HG02571 (cell line): Measurements from ENCODE around the gene ZNF574.
"Not testable (repeated sequence)": the region's sequence is repeated elsewhere in the genome, so short reads cannot be mapped to it uniquely, and the experiment has no call there.

Experiments used
- ATAC-seq: cut with Tn5 transposase; IDR thresholded peaks from one replicate; pipeline ENCODE4 v1.9.1; 2021; ENCODE audit warnings: mild to moderate bottlenecking, moderate library complexity; ENCODE audit not compliant: unreplicated experiment

Gene ZNF574

GRCh38 chr19:42096255-42096837 is 20.4 kb downstream of the ZNF574 start:
- no peak for ATAC-seq

GRCh38 chr19:42097461-42097860 is 21.5 kb downstream of the ZNF574 start:
- ATAC-seq, result no peak

GRCh38 chr19:42098781-42099180 is 22.8 kb downstream of the ZNF574 start:
- no peak for ATAC-seq

DNA sequence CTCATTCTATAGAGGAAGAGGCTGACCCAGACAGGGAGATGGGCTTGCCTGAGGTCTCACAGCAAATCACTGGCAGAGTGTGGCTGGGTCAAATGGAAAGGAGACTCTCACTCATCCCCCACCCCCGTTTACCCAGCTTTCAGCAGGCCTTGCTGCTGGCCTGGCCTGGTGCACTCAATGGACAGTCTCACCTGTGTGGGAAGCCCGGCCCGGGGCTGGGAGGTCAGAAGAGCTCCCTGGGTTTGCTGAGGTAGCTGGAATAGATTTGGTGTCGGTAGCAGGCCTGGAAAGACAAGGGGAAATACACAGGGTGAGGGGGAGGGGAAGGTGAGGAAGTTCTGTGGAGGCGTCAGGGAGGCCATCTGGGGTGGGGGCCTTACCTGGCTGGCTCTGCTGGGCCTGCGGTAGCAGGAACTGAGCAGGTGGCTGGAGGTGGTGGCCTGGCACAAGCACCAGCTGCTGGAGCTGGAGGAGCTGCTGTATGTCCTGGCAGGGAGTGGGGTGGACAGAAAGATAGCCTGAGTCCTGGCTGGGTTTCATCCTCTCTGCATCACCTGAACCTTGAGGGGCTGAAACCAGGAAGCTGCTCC is 23.5 kb downstream of the ZNF574 start:
- ATAC-seq, result no peak

DNA sequence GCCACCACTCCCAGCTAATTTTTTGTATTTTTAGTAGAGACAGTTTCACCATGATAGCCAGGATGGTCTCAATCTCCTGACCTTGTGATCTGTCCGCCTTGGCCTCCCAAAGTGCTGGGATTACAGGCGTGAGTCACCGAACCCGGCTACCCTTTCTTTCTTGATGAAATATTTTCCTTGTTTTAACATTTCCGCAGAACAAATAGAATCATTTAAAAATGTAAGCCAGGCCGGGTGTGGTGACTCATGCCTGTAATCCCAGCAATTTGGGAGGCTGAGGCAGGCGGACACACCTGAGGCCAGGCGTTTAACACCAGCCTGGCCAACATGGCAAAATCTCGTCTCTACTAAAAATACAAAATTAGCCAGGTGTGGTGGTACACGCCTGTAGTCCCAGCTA is 24.3 kb downstream of the ZNF574 start:
- not testable (repeated sequence) for ATAC-seq

- ATAC-seq, result no peak
Measured at GRCh38 chr19:42102877-42103276, 26.9 kb downstream of the ZNF574 start.

- no peak for ATAC-seq
Measured at GRCh38 chr19:42105368-42105767, 29.4 kb downstream of the ZNF574 start.

DNA sequence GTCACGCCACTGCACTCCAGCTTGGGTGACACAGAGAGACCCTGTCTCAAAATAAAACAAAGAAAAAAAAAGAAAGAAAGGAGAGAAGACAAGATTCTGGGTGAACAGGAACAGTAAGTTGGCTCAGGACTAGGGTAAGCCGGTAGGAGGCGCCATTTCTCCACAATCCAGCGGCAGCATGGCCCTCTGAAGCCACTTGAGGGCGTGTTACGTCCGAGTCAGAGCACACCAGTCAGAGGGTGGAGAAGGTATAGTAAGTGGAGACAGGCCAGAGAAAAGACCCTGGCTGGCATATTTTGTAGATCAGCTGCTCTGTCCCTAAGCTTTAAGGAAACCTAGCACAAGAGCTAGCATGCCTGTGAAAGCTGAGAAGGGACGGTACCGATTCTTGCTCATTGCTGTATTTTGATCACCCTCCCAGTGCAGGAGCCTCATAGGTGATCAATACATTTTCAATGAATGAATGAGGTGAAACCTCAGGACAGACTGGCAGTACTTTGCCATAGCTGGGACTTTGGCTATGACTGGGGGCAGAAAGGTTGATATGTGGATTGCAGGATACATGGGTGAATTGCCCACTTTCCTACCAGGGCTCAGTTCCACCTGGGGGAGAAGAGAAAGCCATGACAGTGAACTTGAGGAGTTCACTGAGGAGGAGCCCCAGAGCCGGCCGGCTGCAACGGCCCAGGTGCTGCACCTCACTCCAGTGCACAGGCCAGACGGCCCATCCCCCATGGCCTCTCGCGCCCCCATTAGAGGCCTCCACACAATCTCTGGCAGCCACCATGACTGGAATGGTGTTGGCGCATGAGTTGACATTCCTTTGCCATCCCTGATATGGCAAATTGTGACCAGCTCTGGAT is 32.8 kb downstream of the ZNF574 start:
- peak; percentile 52 for ATAC-seq

DNA sequence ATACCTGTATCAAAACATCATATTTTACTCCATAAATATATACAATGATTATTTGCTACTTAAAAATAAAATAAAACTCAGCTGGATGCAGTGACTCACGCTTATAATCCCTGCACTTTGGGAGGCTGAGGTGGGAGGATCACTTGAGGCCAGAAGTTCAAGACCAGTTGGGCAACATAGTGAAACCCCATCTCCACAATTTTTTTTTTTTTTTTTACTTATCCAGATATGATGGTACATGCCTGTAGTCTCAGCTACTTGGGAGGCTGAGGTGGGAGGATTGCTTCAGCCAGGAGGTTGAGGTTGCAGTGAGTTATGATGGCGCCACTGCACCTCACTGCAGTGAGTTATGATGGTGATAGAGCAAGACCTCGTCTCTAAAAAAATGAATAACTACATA is 33.9 kb downstream of the ZNF574 start:
- ATAC-seq, result no peak

GRCh38 chr19:42110658-42111057 is 34.7 kb downstream of the ZNF574 start:
- no peak for ATAC-seq

- ATAC-seq, result no peak
Measured at GRCh38 chr19:42111384-42111783, 35.4 kb downstream of the ZNF574 start.

DNA sequence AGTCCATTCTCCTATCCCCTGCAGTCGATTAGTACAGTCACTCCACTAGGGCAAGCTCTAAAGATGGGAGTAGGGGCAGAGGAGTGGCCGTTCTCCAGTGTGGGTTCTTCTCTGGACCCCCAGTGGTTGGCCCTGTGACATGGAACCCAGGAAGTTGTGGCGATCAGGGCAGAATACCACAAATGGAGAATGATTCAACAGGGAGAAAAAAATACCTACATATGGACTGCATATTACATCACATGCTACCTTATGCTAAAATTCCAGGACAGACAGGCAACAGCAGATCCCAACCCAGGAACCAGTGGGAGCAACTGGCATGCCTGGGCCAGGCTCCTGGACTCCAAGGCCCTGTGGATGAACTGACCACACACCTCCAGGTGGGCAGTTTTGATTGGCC is 35.8 kb downstream of the ZNF574 start:
- ATAC-seq, result no peak

DNA sequence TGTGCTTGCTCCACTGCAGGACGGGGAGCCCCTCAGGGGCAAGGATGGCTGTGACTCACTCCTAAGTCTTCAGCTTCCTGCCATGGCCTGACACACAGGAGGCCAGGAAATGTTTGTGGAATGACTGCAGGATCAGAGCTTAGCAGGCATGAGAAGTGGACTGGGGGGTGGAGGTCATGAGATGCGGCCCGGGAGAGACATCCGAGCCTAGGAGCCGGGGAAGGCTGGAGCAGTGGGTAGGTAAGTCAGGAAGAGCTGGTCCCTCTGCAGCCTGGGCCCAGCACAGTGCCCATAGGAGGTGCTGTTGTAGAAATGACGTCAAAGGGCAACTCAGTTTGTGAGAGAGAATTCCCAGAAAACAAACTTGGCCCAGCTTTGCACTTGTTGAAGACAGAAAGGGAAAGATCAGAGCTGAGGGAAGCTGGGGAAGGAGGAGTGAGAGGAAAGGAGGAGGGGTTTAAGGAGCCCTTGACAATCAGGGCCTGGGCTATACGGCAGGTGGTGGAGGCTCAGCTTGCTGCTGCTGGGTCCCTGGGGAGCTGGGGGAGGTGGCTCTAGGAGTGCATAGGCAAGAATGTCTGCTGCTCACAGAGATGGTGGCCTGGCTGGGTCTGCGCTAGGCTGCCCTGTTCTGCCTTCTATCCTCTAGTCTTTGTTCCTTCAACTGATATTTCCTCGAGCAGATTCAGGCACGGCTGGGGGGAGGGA is 37.8 kb downstream of the ZNF574 start:
- peak; percentile 39 for ATAC-seq

GRCh38 chr19:42114412-42114811 is 38.4 kb downstream of the ZNF574 start:
- peak; percentile 55 for ATAC-seq

DNA sequence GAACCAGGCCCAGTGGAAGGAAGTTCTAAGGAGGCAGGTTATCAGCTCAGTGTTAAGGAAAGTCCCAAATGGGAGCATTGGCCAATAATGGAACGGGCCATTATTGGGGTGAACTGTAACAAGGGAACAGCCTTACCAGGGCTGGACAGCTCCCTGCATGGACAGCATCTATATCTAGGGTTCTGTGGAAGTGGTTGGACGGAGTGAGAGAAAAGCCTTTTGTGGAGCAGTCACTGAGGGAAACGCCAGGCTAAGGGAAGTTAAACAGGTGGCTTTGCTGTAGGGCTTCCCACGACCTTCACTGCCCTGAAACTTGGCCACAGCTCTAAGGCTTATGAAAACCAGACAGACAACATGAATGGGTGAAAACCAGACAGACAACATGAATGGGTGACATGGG is 39.3 kb downstream of the ZNF574 start:
- ATAC-seq, result no peak

GRCh38 chr19:42115705-42116104 is 39.7 kb downstream of the ZNF574 start:
- ATAC-seq, result no peak

- ATAC-seq, result no peak
Measured at GRCh38 chr19:42116308-42117075, 40.5 kb downstream of the ZNF574 start.

- no peak for ATAC-seq
Measured at GRCh38 chr19:42117076-42117475, 41.1 kb downstream of the ZNF574 start.

GRCh38 chr19:42120276-42120980 is 44.5 kb downstream of the ZNF574 start:
- no peak for ATAC-seq

DNA sequence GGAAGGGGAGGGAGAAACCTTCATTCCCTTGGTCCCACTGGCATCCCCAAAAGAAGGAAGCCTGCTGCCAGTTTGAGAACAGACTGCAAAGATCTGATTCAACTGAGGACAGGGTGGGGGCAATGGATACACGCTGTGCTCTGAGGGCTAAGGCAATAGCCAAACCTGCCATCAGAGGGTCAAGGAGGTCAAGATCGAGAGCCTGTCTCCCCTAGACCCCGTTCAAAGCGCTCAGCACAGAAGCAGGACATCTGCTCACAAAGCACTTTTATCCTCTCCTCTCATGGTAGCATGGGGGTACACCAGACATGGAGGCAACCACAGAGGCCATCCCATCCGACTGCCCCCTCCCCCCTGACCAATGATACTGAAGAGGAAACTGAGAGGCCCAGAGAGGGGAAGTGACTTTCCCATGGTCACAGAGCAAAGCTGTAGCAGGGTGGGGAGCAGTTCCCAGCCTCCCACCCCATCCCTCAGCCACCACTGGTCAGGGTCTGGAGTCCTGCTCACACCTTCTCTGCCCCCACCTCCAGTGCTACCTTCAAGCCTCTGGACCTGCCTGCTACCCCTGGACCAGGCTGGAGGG is 45.2 kb downstream of the ZNF574 start:
- ATAC-seq, result no peak
